Adipocyte (in vitro differentiated cells): Measurements from ENCODE around the gene IL36RN.

Experiments used
- DNase-seq: peaks from one replicate; pipeline ENCODE4 v3.0.0-alpha.2; 2015; ENCODE audit warnings: low read depth
- H3K27me3 ChIP-seq: replicated peaks from 2 replicates; pipeline ENCODE4 v1.7.0; 2013; ENCODE audit warnings: mild to moderate bottlenecking, low read length, moderate library complexity; ENCODE audit not compliant: control insufficient read depth, insufficient read depth
- H3K36me3 ChIP-seq: 2 replicates; pipeline ENCODE4 v1.7.0; 2013; ENCODE audit warnings: low read length, mild to moderate bottlenecking, moderate library complexity; ENCODE audit not compliant: control insufficient read depth, insufficient read depth, severe bottlenecking
- H3K4me1 ChIP-seq: 2 replicates; pipeline ENCODE4 v1.7.0; 2013; ENCODE audit warnings: mild to moderate bottlenecking, low read length, moderate library complexity; ENCODE audit not compliant: control insufficient read depth, insufficient read depth
- H3K4me3 ChIP-seq: 2 replicates; pipeline ENCODE4 v1.7.0; 2013; ENCODE audit warnings: mild to moderate bottlenecking, low read length, moderate library complexity
- H3K9ac ChIP-seq: 2 replicates; pipeline ENCODE4 v1.7.0; 2013; ENCODE audit warnings: mild to moderate bottlenecking, low read length, moderate library complexity
- H3K9me3 ChIP-seq: 2 replicates; pipeline ENCODE4 v1.7.0; 2013; ENCODE audit warnings: mild to moderate bottlenecking, low read length, moderate library complexity; ENCODE audit not compliant: control insufficient read depth

IL36RN gene

GRCh38 chr2:113104054-113104611 lies 45.1 kb downstream of the IL36RN start:
- Histone ChIP-seq H3K27me3 (no peaks in the 10 kb centered on the region), H3K4me3 (no peak overlapping the region), H3K9me3 (no peaks in the 10 kb centered on the region), H3K9ac (no peak overlapping the region), H3K4me1 (peaks cover 9% of the 10 kb centered on the region), H3K36me3 (no peaks in the 10 kb centered on the region)
- DNase-seq = no peak

- peaks cover 9% of the 10 kb centered on the region for H3K4me1 ChIP-seq
- no peaks in the 10 kb centered on the region for H3K27me3 ChIP-seq
- DNase-seq = peak; percentile 21
Observed at GRCh38 chr2:113105047-113105785, 46.2 kb downstream of the IL36RN start.

GRCh38 chr2:113111121-113111520 lies 52.1 kb downstream of the IL36RN start:
- Histone ChIP-seq H3K9me3 (no peaks in the 10 kb centered on the region), H3K4me3 (no peak overlapping the region), H3K9ac (no peak overlapping the region), H3K4me1 (no peaks in the 10 kb centered on the region), H3K36me3 (no peaks in the 10 kb centered on the region), H3K27me3 (no peaks in the 10 kb centered on the region)
- no peak for DNase-seq

More at GRCh38 chr2:113105047-113105785, 46.2 kb downstream of the IL36RN start:
- Histone ChIP-seq H3K36me3 (no peaks in the 10 kb centered on the region), H3K9me3 (no peaks in the 10 kb centered on the region), H3K9ac (no peak overlapping the region), H3K4me3 (no peak overlapping the region)

- Histone ChIP-seq H3K36me3 (no peaks in the 10 kb centered on the region), H3K4me1 (no peaks in the 10 kb centered on the region), H3K4me3 (no peak overlapping the region), H3K27me3 (no peaks in the 10 kb centered on the region), H3K9ac (no peak overlapping the region), H3K9me3 (no peaks in the 10 kb centered on the region)
- DNase-seq = no peak
Observed at GRCh38 chr2:113111823-113112287, 52.9 kb downstream of the IL36RN start.

GRCh38 chr2:113112441-113112840 lies 53.4 kb downstream of the IL36RN start:
- no peak for DNase-seq
- Histone ChIP-seq H3K36me3 (no peaks in the 10 kb centered on the region), H3K4me3 (no peak overlapping the region), H3K9me3 (no peaks in the 10 kb centered on the region), H3K27me3 (no peaks in the 10 kb centered on the region), H3K4me1 (peaks cover 4% of the 10 kb centered on the region), H3K9ac (no peak overlapping the region)

GRCh38 chr2:113112871-113113270 lies 53.9 kb downstream of the IL36RN start:
- Histone ChIP-seq H3K4me3 (no peak overlapping the region), H3K36me3 (no peaks in the 10 kb centered on the region), H3K9me3 (no peaks in the 10 kb centered on the region), H3K4me1 (peaks cover 8% of the 10 kb centered on the region), H3K9ac (no peak overlapping the region), H3K27me3 (no peaks in the 10 kb centered on the region)
- no peak for DNase-seq

GRCh38 chr2:113113807-113114206 lies 54.8 kb downstream of the IL36RN start:
- H3K9me3 ChIP-seq = no peaks in the 10 kb centered on the region

More at GRCh38 chr2:113113807-113114206, 54.8 kb downstream of the IL36RN start:
- H3K36me3 ChIP-seq = no peaks in the 10 kb centered on the region
- DNase-seq = no peak
- no peaks in the 10 kb centered on the region for H3K27me3 ChIP-seq
- H3K4me3 ChIP-seq = no peak overlapping the region
- H3K4me1 ChIP-seq = peaks cover 10% of the 10 kb centered on the region
- no peak overlapping the region for H3K9ac ChIP-seq
